ENCODE results near the gene PDE1C.

Gene PDE1C

DNA sequence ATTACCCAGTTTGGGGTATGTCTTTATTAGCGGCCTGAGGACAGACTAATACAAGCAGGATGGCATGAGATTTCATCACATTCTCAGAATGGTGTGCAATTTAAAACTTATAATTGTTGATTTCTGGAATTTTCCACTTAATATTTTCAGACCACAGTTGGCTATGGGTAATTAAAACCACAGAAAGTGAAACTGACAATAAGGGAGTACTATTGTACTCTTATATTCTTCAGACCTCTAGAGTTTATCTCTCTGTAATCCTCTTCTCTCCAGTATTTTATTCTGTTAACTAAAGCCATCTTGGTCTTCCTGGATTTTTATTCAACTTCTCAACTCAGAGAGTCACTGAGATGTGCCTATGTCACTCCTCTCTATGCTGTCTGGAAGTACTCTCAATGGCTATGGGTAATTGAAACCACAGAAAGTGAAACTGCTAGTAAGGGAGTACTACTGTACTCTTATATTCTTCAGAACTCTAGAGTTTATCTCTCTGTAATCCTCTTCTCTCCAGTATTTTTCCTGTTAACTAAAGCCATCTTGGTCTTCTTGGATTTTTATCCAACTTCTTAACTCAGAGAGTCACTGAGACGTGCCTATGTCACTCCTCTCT, 264.9 kb downstream of the PDE1C start:
- no peak for TF ChIP-seq CTCF (IDR thresholded peaks at IDR 0.05; ENCODE audit: insufficient read depth, low read depth, low read length, missing control alignments)
- DNase-seq (ENCODE audit: low read depth), result peak; percentile 12
- H3K4me3 ChIP-seq (ENCODE audit: low read depth, low read length), result no peak overlapping the region

DNA sequence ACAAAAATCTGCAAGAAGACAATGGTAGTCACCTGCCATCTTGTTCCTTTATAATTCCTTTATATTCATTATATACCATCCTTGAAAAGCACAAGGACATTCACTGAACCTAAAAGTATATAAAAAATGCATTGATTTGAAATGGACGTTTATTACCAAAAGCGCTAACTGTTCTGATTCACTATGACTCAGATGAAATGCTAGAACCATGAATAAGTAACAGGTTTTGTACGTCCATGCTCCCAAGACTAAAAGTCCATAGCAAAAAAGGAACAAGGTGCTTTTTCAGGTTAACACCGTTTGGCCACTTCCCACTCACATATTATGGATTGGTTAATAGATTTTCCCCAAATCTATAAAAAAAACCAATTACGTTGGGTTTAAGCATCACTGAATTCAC, 273.8 kb downstream of the PDE1C start:
- TF ChIP-seq CTCF (IDR thresholded peaks at IDR 0.05; ENCODE audit: insufficient read depth, low read depth, low read length, missing control alignments), result no peak
- DNase-seq (ENCODE audit: low read depth), result no peak
- no peak overlapping the region for H3K4me3 ChIP-seq (ENCODE audit: low read depth, low read length)

DNA sequence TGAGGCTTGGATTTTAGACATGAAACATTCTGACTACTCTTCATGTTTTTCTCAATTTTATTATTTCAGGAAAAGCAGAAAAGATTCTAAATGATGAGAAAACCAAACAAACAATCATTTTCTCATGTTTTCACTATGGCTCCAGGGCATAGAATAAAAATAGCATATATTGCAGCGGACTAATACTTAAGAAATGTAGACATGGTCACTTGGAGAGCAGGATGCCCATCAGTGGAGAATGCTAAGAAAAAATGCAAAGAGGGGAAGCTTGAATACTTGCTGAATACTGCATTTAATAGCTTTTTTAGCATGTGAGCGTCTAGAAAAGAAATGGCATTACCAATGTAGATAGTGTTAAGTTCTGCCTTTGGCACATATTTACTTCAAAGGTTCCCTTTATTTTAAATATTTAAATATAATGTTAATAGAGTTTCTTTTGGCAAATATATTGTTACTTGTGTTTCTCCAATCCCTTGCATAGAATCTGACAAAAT, 275.3 kb downstream of the PDE1C start:
- DNase-seq (ENCODE audit: low read depth), result no peak
- no peak overlapping the region for H3K4me3 ChIP-seq (ENCODE audit: low read depth, low read length)
- TF ChIP-seq CTCF (IDR thresholded peaks at IDR 0.05; ENCODE audit: insufficient read depth, low read depth, low read length, missing control alignments), result no peak

DNA sequence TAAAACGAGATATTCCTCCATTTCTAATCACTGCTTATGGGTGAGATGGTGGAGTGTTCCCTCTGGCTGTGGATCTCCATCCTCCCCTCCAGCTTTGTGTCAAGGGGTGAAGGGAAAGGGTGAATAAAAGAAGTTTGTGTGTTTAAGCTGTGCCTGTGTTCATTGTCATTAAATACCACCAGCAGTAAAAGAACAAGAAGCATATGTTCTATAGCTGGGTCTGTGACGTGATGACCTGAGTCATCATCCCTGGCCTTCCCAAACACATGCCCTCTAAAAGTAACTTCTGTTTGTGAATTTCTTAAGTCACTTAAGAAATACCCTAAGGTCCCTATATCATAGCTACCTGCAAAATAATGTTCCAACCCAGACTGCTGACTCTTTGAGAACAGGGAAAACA, 278.3 kb downstream of the PDE1C start:
- no peak overlapping the region for H3K4me3 ChIP-seq (ENCODE audit: low read depth, low read length)
- DNase-seq (ENCODE audit: low read depth), result no peak
- TF ChIP-seq CTCF (IDR thresholded peaks at IDR 0.05; ENCODE audit: insufficient read depth, low read depth, low read length, missing control alignments), result no peak

DNA sequence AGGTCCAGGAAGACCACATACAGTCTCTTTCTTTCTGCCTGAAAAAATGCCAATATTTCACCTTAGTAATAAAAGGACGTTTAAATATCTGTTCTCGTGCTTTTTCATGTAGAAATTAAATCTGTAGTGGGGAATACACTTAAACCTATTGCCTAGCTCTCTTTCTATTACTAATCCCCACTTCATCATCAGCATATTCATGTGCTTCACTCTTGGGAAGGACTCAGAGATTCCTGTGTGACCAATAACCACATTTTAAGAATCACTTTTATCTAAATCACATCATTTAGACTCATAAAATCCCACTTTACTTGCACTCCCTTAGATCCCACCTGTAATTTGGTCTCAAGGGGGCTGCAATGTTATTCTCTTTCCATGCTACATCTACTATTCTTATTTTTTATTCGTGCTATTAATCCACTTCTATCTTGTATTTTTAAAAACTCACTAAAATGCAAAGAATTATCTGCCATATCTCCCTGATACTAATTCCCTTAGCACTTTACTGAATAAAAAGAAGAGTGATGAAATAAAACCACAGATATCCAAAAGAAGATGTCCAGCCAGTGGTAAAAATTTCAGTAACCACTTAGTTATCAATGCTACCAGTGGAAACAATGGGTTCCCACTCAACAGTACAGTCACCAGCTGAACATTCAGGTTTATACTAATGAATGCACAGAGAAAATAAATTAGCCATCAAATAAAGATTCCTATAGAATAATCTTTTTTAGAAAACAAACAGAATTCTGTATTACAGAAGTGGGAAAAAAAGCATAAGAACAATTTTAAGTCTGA, 281.1 kb downstream of the PDE1C start:
- no peak overlapping the region for H3K4me3 ChIP-seq (ENCODE audit: low read depth, low read length)
- TF ChIP-seq CTCF (IDR thresholded peaks at IDR 0.05; ENCODE audit: insufficient read depth, low read depth, low read length, missing control alignments), result no peak
- no peak for DNase-seq (ENCODE audit: low read depth)

DNA sequence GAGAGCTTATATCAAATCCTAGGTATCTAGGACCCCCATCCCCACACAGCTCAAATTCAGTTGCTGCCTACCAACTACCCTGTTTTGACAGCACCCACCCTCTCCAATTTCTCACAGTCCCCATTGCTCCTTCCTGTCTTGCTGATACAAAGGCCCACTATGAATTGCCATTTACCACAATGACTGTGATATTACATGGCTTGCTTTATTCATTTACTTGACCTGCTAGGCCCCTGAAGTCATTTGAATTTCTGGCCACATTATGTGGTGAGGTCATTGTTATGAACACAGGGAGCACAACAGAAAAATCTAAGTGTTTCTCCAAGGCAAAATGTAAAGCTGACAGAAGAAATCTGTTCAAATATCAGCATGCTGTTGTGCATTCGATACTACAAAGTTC, 281.8 kb downstream of the PDE1C start:
- TF ChIP-seq CTCF (IDR thresholded peaks at IDR 0.05; ENCODE audit: insufficient read depth, low read depth, low read length, missing control alignments), result no peak

More for the DNA sequence above, 281.8 kb downstream of the PDE1C start:
- DNase-seq (ENCODE audit: low read depth), result no peak
- no peak overlapping the region for H3K4me3 ChIP-seq (ENCODE audit: low read depth, low read length)

All from GM12865 (cell line).